Stimulated activated CD4-positive, alpha-beta T cell treated with anti-CD3 and anti-CD28 coated beads, Interleukin-12 subunit alpha, Interleukin-12 subunit beta, amount 100 ng/mL, for 4 hours (primary cell): Measurements from ENCODE around the gene OASL.
"Not testable (repeated sequence)": the region's sequence is repeated elsewhere in the genome, so short reads cannot be mapped to it uniquely, and the experiment has no call there.

ENCODE experiments used
- DNase-seq: peaks from one replicate; pipeline ENCODE4 v3.0.0-alpha.2; 2020

The OASL gene, protein sequence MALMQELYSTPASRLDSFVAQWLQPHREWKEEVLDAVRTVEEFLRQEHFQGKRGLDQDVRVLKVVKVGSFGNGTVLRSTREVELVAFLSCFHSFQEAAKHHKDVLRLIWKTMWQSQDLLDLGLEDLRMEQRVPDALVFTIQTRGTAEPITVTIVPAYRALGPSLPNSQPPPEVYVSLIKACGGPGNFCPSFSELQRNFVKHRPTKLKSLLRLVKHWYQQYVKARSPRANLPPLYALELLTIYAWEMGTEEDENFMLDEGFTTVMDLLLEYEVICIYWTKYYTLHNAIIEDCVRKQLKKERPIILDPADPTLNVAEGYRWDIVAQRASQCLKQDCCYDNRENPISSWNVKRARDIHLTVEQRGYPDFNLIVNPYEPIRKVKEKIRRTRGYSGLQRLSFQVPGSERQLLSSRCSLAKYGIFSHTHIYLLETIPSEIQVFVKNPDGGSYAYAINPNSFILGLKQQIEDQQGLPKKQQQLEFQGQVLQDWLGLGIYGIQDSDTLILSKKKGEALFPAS

DNA sequence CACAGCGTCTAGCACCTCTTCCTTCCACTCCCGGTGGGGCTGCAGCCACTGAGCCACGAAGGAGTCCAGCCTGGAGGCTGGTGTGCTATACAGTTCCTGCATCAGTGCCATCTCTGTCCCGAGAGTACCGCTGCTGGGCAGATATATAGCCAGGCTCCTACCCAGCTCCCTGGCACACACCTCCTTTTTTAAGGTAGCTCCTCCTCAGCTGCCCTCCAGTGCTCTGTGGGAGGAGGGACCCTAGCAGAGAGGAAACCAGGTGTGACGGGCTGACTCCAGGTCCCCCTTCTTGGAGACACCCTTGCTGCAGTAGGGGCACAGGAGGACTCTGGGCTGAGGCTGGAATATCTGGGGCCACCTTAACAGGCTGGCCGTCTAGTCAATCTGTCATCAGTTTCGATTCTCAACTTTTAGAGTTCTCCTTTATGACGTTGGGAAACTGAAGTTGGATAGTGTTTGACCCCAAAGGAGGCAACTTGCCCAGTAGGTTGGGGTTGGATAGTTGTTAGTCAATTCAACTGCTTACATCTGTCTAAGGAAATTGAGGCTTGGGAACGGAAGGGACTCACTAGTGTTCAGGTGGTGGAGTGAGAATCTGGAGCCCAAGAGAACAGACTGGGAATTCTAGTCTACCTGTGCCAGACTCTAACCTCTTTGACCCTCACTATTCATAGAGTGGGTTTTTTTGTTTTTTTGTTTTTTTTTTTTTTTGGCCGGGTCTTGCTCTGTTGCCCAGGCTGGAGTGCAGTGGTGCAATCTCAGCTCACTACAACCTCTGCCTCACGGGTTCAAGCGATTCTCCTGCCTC lies at the start of gene OASL:
Gene OASL, minus strand, starts transcription at position 386 of the 808 bp plus-strand sequence. Its CDS starts 275 bp downstream, at position 111.
- DNase-seq: peak; percentile 29

DNA sequence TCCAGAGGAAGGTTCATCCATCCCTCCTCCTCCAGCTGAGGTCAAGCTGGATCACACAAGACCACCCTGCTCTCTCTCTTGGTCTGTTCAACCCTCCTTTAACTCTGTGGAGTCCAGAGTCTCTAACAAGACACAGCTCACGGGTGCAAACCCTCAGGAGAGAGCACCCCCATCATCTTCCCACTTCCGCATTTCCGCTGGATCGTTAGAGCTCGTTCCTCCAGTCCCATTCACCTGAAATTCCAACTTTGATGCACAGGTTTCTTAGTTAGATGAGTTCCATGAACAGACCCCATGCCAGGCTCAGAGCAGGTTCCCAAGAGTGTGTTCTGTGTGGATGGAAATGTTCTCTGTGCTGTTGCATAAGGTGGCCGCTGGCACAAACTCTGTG lies 49.1 kb upstream of the OASL start:
- DNase-seq: no peak

DNA sequence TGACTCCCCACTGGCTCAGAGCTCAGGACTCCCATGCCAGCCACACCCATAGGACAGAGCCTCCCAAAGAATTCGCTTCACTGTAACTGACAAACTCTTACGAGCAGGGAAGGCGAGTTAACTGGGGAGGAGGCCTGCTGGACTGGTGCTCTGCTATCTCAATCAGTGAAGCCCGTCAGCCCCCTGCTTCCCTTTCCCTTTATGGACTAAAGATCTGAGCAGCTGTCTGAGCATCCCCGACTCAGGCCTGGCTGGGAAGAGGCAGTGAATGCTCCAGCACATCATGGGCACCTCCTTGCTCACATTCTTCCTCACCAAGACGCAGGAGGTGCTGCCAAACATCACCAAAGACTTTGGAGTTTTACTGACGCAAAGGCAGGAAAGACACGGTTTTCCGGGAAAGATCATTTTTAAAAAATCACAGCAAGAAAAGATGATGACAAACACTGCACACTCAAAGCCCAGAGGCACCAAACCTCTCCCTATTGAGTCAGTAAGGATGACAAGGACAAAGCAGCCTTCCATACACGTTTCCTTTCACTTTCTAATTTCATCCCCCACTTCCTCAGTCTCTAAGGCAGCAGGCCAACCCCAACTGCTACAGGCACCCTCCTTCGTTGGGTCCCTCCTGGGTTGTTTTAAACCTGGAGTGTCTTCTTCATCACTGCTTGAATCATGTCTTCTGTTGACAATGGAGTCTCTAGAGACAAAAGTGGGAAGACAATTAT lies 48.6 kb upstream of the OASL start:
- no peak for DNase-seq

DNA sequence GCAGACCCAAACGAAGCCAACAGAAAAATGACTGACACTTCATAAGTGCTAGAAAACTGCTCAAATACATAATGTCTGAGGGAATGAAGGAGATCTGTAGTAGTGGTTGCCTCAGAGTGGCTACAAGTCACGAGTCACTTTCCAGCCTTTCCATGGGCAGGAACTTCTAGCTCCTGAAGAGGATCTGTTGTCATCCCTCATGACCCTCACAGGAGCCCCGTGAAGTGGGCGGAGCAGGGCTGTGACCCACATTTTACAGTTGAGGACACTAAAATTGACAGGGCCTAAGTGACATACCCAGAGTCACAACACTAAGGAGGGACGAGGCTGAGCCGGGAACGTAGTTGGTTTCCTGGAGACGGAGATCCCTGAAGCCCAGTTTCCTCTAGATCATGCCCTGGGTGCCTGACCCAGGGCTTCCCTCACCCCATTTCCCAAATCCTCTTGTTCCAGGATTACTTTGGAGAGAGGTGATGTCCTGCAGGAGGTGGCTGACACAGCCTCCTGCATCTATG lies 47.8 kb upstream of the OASL start:
- no peak for DNase-seq

DNA sequence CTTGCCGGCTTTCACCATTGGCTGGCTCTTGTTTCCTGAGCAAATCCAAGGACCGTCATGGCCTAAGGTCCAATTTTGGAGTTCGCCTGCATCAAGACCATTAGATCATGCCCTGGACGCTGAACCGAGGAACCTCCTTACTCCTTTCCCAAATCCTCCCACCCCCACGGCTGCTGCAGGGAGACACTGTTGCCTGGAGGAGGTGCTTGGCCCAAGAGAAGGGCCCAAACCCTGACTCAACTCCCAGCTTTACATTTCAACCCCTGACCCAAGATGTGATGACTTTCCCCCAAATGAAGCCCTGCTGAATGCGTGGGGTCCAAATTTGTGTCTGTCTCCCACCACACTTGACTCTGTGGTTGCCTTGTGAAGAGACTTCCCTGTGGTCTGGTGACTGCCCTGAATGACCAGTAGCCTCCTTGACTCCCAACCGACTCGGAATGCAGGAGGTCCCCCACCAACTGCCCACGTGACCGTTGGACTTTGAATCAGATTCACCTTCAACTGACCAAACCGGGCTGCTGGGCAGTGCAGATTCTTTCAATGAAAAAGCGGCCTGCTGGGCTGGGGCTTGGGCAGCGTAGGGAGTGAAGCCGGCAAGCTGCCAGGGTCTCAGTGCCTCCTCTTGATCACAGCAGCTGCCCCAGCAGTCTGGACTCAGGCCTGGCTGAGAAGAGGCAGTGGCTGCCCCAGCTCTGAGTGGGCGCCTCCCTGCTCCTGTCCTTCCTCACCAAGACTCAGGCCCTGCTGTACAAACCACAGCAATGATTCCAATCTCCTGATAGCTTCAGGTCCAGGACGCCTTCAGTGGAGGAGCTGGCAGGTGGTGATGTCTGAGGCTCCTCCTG lies 46.7 kb upstream of the OASL start:
- DNase-seq: no peak

DNA sequence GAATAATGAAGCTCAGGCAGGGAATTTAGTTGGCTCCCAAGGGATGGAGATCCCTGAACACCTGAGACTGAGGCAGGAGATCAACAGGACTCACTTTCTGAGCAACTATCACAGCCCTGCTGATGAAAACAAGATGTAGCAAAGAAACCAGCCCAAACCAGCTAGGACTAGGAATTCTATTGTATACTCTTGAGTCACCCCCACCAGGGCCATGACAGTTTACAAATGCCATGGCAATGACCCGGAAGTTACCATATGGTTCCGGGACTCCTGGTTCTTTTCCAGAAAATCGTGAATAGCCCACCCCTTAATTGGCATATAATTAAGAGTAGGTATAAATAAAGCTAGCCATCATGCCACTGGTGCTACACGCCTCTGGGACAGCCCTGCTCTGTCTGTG lies 46.0 kb upstream of the OASL start:
- no peak for DNase-seq

DNA sequence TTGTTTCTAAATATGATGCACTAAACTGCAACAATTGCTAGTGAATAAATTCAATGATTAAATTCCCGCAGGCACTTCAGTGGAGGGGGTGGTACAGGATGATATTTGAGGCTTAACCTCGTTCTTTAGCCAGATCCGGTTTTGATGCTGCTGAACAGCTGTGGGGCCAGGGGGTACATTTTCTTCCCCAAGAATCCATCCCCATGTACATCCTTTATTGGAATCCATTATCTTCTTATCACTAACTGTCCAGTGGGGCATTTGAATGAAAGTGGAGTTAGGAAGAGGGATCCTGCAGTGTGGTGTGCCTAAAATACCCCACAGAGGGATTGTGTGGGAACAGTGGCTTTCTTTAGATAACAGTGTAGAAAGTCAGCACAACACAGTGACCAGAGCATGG lies 45.2 kb upstream of the OASL start:
- DNase-seq: no peak

DNA sequence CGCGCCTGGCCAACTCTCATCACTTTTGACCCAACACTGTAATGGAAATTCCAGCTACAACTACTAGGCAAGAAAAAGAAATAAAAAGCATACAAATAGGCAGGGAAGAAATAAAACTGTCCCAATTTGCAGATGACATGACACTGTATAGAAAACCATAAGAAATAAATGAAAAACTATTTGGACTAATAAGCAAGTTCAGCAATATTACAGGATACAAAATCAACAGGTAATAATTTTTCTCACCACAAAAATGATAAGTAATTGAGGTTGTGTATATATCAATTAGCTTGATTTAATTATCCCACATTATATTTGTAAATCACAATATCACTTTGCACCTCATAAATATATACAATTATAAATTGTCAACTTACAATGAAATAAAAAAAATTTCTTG lies 41.9 kb upstream of the OASL start:
- no peak for DNase-seq

DNA sequence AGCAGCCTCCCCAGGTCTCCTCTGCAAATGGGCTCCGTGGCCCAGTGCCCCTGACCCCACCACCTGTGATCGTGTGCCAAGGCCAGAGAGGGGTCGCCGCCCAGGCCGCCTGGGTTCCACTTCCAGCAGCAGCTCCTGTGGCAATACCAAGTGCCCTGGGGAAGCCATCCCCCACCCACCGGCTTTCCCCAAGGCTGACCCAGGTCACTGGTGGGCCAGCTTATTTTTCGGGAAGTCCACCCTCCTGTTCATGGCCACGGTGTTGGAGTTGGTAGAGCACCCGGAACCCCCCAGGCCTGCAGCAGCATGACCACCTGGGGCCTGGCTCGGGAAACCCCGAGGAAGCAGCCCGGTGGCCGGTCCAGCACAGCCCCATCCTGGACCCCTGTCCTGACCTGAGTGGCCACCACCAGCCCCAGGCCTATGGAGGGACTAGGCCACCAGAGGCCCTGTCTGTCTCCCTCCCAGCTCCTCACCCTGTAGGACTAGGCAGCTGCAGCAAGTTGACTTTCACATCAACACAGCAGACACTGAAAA lies 40.8 kb upstream of the OASL start:
- no peak for DNase-seq

DNA sequence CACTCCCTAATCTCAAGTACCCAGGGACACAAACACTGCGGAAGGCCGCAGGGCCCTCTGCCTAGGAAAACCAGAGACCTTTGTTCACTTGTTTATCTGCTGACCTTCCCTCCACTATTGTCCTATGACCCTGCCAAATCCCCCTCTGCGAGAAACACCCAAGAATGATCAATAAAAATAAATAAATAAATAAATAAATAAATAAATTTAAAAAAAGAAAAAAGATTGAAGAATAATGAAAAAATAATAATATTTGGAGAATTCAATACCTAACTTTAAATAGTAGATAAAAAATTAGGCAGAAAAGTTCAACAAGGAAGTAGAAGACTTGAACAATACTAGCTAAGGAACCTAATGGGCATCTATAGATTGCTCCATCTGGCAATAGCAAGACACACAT lies 38.4 kb upstream of the OASL start:
- not testable (repeated sequence) for DNase-seq

DNA sequence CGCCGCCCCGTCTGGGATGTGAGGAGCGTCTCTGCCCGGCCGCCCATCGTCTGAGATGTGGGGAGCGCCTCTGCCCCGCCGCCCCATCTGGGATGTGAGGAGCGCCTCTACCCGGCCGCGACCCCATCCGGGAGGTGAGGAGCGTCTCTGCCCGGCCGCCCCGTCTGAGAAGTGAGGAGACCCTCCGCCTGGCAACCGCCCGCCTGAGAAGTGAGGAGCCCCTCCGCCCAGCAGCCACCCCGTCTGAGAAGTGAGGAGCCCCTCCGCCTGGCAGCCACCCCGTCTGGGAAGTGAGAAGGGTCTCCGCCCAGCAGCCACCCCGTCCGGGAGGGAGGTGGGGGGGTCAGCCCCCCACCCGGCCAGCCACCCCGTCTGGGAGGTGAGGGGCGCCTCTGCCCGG lies 36.9 kb upstream of the OASL start:
- DNase-seq: not testable (repeated sequence)

DNA sequence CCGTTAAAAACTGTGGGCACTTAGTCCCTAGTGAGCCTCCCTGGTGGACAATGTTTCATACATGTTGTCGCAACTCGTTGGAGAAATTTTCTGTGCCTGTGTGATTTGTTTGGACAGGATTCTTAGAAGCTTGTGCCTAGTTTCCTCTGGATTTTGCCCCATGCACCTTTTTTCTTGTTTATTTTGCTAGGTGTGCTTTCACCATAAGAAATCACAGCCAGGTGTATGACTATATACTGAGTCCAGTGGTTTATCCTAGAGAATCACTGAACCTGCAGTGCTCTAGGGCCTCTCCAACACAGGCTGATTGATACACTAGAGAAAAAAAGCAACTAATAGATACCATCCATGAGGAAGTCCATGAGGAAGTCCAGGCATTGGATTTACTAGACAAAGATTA lies 33.1 kb upstream of the OASL start:
- DNase-seq: no peak

DNA sequence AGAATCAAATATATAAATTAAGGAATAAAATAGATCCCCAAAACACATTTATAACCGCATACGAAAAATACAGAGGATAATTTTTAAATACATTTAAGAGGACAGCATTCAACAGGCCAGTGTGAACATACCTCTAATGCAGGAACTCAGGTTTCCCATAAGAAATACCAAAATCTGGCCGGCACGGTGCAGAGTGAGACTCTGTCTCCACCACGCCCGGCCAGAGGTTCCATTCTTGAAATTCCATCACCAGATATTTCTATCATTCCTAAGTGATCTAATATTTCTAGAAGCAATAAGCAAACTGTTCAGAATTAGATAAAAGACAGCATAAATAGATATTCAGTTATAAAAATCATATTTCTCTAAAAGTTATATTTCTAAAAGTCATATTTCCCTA lies 30.2 kb upstream of the OASL start:
- no peak for DNase-seq

DNA sequence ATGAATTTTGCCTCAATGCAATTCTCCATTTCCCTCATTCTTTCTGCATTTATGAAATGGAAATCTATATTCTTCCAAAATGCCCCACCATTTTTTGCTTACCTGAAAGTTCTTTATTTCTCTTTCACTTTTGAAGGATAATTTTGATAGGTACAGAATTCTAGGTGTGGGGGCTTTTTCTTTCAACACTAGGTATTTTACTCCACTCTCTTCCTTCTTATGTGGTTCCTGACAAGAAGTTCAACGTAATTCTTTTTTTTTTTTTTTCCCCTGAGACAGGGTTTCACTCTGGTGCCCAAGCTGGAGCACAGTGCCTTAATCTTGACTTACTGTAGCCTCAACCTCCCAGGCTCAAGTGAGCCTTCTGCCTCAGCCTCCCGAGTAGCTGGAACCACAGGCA lies 26.3 kb upstream of the OASL start:
- no peak for DNase-seq

DNA sequence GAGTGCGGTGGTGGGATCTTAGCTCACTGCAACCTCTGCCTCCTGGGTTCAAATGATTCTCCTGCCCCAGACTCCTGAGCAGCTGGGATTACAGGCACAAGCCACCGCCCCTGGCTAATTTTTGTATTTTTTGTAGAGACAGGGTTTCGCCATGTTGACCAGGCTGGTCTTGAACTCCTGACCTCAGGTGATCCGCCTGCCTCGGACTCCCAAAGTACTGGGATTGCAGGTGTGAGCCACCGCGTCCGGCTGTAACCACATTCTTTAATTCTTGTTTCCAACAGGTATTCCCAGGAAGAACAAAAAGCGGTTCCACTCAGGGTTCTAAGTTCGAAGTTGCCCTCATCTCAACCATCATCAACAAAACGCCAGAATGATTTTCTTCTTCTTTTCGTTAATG lies 25.5 kb upstream of the OASL start:
- DNase-seq: not testable (repeated sequence)

DNA sequence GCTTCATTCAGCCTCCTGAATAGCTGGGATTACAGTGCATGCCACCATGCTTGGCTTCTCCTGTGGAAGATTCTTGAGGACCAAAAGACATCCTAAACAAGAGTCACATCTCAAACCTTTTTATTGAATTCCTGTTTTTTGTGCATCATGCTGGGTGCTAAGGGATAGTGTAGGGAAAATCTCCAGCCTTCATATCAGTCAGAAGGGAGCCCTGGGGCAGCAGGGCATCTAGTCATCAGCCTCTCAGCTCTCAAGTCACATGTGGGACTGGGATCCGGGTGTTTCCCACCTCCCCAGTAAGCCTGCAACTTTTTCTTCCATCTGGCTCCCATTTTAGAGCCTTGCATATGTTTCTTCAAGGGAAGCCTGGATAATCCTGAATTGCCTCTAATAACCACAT lies 25.1 kb upstream of the OASL start:
- no peak for DNase-seq

DNA sequence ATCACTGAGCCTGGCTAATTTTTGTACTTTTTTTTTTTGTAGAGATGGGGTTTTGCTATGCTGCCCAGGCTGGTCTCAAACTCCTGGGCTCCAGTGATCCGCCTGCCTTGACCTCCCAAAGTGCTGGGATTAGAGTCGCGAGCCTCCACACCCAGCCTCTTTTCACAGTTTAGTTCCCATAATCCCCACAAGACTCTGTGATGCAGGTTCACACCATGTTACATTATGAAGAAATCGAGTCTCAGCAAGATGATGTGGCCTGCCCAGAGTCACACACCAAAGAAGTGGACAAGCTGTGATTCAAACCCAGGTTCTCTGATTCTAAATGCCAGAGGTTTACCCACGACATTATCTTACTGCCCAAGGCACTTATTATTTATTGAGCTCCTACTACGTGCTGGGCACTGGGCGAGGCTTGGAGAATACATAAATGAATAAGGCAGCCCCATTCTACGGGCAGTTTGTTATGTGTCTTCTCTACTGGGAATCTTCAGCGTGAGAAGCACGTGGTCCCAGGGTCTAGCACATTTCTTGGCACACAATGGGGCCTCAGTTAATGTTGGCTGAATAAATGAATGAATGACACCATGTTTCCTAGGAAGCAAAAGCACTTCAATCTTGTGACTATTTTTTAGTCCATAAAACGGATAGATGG lies 23.5 kb upstream of the OASL start:
- DNase-seq: no peak

DNA sequence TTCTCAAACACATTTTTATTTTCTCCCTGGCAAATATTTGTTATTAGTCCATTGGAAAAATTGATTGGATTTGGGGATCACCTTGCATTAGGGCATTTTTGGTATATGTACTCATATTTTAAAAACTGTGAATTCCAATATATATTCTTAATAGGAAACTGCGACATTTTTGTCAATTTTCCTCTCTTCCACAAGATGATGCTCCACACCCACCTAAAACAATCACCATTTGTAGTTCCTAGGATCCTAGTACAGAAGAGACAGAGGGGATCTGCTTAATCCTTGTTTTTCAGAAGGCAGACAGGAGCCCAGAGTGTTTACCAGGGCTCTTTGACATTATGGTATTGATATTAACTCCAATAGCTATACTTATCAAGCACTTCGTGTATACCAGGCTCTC lies 22.8 kb upstream of the OASL start:
- DNase-seq: no peak

DNA sequence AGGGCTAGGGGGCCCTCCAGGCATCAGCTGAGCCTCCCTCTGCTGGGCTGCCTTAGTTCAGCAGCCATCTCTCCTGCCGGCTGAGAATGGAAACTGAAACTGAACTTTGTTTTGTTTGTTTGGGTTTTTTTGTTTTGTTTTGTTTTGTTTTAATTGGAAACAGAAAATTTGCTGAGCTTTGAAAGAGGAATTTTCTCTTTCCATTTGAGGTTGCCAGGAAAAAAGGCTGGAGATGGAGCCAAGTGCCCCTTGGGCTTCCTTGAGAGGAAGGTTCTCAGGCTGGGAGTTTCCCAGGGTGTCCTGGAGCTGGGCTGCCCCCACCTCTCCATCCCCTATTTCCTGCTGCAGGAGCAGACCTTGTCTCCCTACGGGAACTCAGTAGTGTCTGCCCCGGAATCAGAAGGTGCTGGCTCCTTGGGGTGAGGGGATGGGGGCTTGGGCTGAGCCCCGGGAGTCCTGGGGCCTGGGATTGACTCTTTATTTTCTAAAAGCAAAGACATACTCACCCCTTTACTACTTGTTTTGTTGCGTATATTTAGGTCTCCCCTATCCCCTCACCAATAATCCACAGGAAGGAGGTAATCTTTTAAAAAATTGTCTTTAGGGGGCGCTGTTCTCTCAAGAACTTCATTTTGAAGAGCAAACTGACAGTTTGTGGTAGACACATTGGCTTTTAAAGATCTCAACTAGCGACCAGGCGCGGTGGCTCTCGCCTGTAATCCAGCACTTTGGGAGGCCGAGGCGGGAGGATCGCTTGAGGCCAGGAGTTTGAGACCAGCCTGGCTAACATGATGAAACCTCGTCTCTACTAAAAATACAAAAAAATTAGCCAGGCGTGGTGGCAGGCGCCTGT lies 21.3 kb upstream of the OASL start:
- DNase-seq: peak; percentile 31
